Activated CD4-positive, alpha-beta memory T cell treated with anti-CD3 and anti-CD28 coated beads, Interleukin-2, amount 10 ng/mL, durations not matched to agents 7 days and 5 days (primary cell): Measurements from ENCODE around the gene GLA. TPM values are rescaled to one million over a fixed set of nuclear protein-coding genes. Genes with fewer than 3 reads are reported as not detected.

Experiments
- CTCF ChIA-PET: fragments of 350-600 bp; sonication (Branson Sonifier 250); formaldehyde crosslinking; loops from one replicate; lab custom pipeline; 2021; ENCODE audit warnings: antibody characterized with exemption, inconsistent platforms; lab: Charles Lee
- POLR2A ChIA-PET: fragments of 350-600 bp; sonication (Branson Sonifier 250); formaldehyde crosslinking; loops from one replicate; lab custom pipeline; 2021; ENCODE audit warnings: antibody characterized with exemption; lab: Charles Lee
- DNase-seq: peaks from one replicate; pipeline ENCODE4 v3.0.0-alpha.2; 2020
- H3K27ac Mint-ChIP-seq: one replicate; pipeline ENCODE4 v1.8.0; 2021; ENCODE audit warnings: mild to moderate bottlenecking, mixed read lengths
- H3K27me3 Mint-ChIP-seq: one replicate; pipeline ENCODE4 v1.8.0; 2021; ENCODE audit warnings: mixed read lengths
- H3K36me3 Mint-ChIP-seq: one replicate; pipeline ENCODE4 v1.8.0; 2021; ENCODE audit warnings: low read depth, mixed read lengths
- H3K4me1 Mint-ChIP-seq: one replicate; pipeline ENCODE4 v1.8.0; 2021; ENCODE audit warnings: mixed read lengths
- H3K4me3 Mint-ChIP-seq: one replicate; pipeline ENCODE4 v1.8.0; 2021; ENCODE audit warnings: mild to moderate bottlenecking, mixed read lengths
- H3K9me3 Mint-ChIP-seq: one replicate; pipeline ENCODE4 v1.8.0; 2021; ENCODE audit warnings: mixed read lengths
- total RNA-seq, 2 experiments: library from RNA; stranded (reverse); gene quantifications; one replicate each; pipeline ENCODE4 v1.2.3, GENCODE V29; 2021

The GLA gene
- total RNA-seq, 2 experiments from 2014 or later: 35.6 to 38.3 TPM

- H3K4me1 Mint-ChIP-seq: no peaks in the 10 kb centered on the region
- CTCF ChIA-PET: no interaction called here
- no peaks in the 10 kb centered on the region for H3K27me3 Mint-ChIP-seq
These were observed 38.9 kb downstream of the GLA start for GRCh38 chrX:101368800-101369199.

GRCh38 chrX:101365301-101365795 lies 42.4 kb downstream of the GLA start:
- Mint-ChIP-seq H3K4me1 (no peaks in the 10 kb centered on the region), H3K9me3 (no peaks in the 10 kb centered on the region), H3K27ac (no peak overlapping the region), H3K27me3 (no peaks in the 10 kb centered on the region), H3K4me3 (no peak overlapping the region), H3K36me3 (no peaks in the 10 kb centered on the region)
- CTCF ChIA-PET: no interaction called here
- POLR2A ChIA-PET: interaction anchor here (0.7 kb wide), 1 partner anchor 25 kb away, joined by 3 read pairs; no protein-coding TSS in a partner anchor
- no peak for DNase-seq

More at GRCh38 chrX:101368800-101369199, 38.9 kb downstream of the GLA start:
- H3K9me3 Mint-ChIP-seq: no peaks in the 10 kb centered on the region
- no peak for DNase-seq
- no peak overlapping the region for H3K4me3 Mint-ChIP-seq
- no peaks in the 10 kb centered on the region for H3K36me3 Mint-ChIP-seq
- POLR2A ChIA-PET: no interaction called here
- H3K27ac Mint-ChIP-seq: no peak overlapping the region

- H3K9me3 Mint-ChIP-seq: no peaks in the 10 kb centered on the region
- ChIA-PET POLR2A (no interaction called here), CTCF (no interaction called here)
- H3K36me3 Mint-ChIP-seq: no peaks in the 10 kb centered on the region
- peaks cover 1% of the 10 kb centered on the region for H3K27me3 Mint-ChIP-seq
- no peak overlapping the region for H3K27ac Mint-ChIP-seq
- DNase-seq: no peak
- H3K4me3 Mint-ChIP-seq: no peak overlapping the region
- peaks cover 2% of the 10 kb centered on the region for H3K4me1 Mint-ChIP-seq
These were observed 45.0 kb downstream of the GLA start for GRCh38 chrX:101362757-101363156.

- Mint-ChIP-seq H3K27me3 (peaks cover 1% of the 10 kb centered on the region), H3K27ac (no peak overlapping the region), H3K4me3 (no peak overlapping the region), H3K9me3 (no peaks in the 10 kb centered on the region), H3K4me1 (peaks cover 4% of the 10 kb centered on the region), H3K36me3 (no peaks in the 10 kb centered on the region)
- ChIA-PET CTCF (no interaction called here), POLR2A (no interaction called here)
- DNase-seq: no peak
These were observed 45.6 kb downstream of the GLA start for GRCh38 chrX:101362116-101362515.

- Mint-ChIP-seq H3K4me3 (no peak overlapping the region), H3K27me3 (peaks cover 1% of the 10 kb centered on the region), H3K27ac (no peak overlapping the region), H3K9me3 (no peaks in the 10 kb centered on the region), H3K36me3 (no peaks in the 10 kb centered on the region), H3K4me1 (peaks cover 4% of the 10 kb centered on the region)
- POLR2A ChIA-PET: no interaction called here
- CTCF ChIA-PET: no interaction called here
- no peak for DNase-seq
These were observed 47.3 kb downstream of the GLA start for GRCh38 chrX:101360390-101360789.

GRCh38 chrX:101359966-101360365 lies 47.8 kb downstream of the GLA start:
- H3K36me3 Mint-ChIP-seq: no peaks in the 10 kb centered on the region
- no peak overlapping the region for H3K27ac Mint-ChIP-seq
- ChIA-PET POLR2A (no interaction called here), CTCF (no interaction called here)
- DNase-seq: no peak
- H3K27me3 Mint-ChIP-seq: peaks cover 1% of the 10 kb centered on the region
- no peaks in the 10 kb centered on the region for H3K9me3 Mint-ChIP-seq
- no peak overlapping the region for H3K4me3 Mint-ChIP-seq
- H3K4me1 Mint-ChIP-seq: peaks cover 4% of the 10 kb centered on the region

GRCh38 chrX:101357166-101357795 lies 50.4 kb downstream of the GLA start:
- ChIA-PET CTCF (no interaction called here), POLR2A (no interaction called here)
- Mint-ChIP-seq H3K4me3 (no peak overlapping the region), H3K36me3 (no peaks in the 10 kb centered on the region), H3K4me1 (peaks cover 4% of the 10 kb centered on the region), H3K27me3 (peaks cover 1% of the 10 kb centered on the region), H3K27ac (no peak overlapping the region), H3K9me3 (no peaks in the 10 kb centered on the region)
- no peak for DNase-seq

- ChIA-PET CTCF (interaction anchor here (1.0 to 3.2 kb wide), 2 partner anchors 41 to 47 kb away, joined by 3 to 13 read pairs; partner anchors contain the start of gene RPL36A), POLR2A (interaction anchor here (0.7 to 3.9 kb wide), 5 partner anchors 35 to 583 kb away, joined by 3 to 34 read pairs (median 5); partner anchors contain the start of genes CSTF2, GLA, RPL36A and ZMAT1)
- Mint-ChIP-seq H3K36me3 (peaks cover 11% of the 10 kb centered on the region), H3K4me1 (peaks cover 15% of the 10 kb centered on the region), H3K9me3 (no peaks in the 10 kb centered on the region), H3K4me3 (peak overlapping the region; percentile 87), H3K27ac (peak overlapping the region; percentile 83), H3K27me3 (no peaks in the 10 kb centered on the region)
- DNase-seq: no peak
These were observed 58.5 kb downstream of the GLA start for GRCh38 chrX:101349193-101349562.

- peaks cover 14% of the 10 kb centered on the region for H3K36me3 Mint-ChIP-seq
- no peaks in the 10 kb centered on the region for H3K9me3 Mint-ChIP-seq
- peak within 1 kb of the TSS; percentile 83 for H3K27ac Mint-ChIP-seq
- H3K4me1 Mint-ChIP-seq: peaks cover 15% of the 10 kb centered on the region
- no peaks in the 10 kb centered on the region for H3K27me3 Mint-ChIP-seq
- peak; percentile 80 for DNase-seq
- POLR2A ChIA-PET: interaction anchor here (0.9 to 3.9 kb wide), 5 partner anchors 42 to 584 kb away, joined by 3 to 34 read pairs (median 5); partner anchors contain the start of genes CSTF2, GLA, RPL36A and ZMAT1
- H3K4me3 Mint-ChIP-seq: peak within 1 kb of the TSS; percentile 87
- CTCF ChIA-PET: interaction anchor here (1.0 to 3.2 kb wide), 2 partner anchors 42 to 47 kb away, joined by 3 to 13 read pairs; partner anchors contain the start of gene RPL36A
These were observed 59.1 kb downstream of the GLA start, which contains the start of gene TIMM8A for GRCh38 chrX:101348452-101349192. Gene TIMM8A, minus strand, starts transcription at chrX:101348742. Its CDS starts 78 bp downstream, at chrX:101348664.

- peaks cover 16% of the 10 kb centered on the region for H3K36me3 Mint-ChIP-seq
- peaks cover 15% of the 10 kb centered on the region for H3K4me1 Mint-ChIP-seq
- POLR2A ChIA-PET: interaction anchor here (0.7 to 3.9 kb wide), 4 partner anchors 43 to 258 kb away, joined by 3 to 34 read pairs (median 3); partner anchors contain the start of gene RPL36A
- peak overlapping the region; percentile 83 for H3K27ac Mint-ChIP-seq
- no peaks in the 10 kb centered on the region for H3K9me3 Mint-ChIP-seq
- no peaks in the 10 kb centered on the region for H3K27me3 Mint-ChIP-seq
- CTCF ChIA-PET: interaction anchor here (3.2 kb wide), 1 partner anchor 42 kb away, joined by 13 read pairs; the partner anchor contains the start of gene RPL36A
- no peak for DNase-seq
- peak overlapping the region; percentile 87 for H3K4me3 Mint-ChIP-seq
These were observed 59.8 kb downstream of the GLA start for GRCh38 chrX:101347859-101348451.
